HG03139 (cell line): Measurements from ENCODE around the gene TEX12.
"Not testable (repeated sequence)": the region's sequence is repeated elsewhere in the genome, so short reads cannot be mapped to it uniquely, and the experiment has no call there.

ENCODE experiments used
- ATAC-seq: cut with Tn5 transposase; IDR thresholded peaks from one replicate; pipeline ENCODE4 v1.9.1; 2021; ENCODE audit not compliant: unreplicated experiment

Gene TEX12

DNA sequence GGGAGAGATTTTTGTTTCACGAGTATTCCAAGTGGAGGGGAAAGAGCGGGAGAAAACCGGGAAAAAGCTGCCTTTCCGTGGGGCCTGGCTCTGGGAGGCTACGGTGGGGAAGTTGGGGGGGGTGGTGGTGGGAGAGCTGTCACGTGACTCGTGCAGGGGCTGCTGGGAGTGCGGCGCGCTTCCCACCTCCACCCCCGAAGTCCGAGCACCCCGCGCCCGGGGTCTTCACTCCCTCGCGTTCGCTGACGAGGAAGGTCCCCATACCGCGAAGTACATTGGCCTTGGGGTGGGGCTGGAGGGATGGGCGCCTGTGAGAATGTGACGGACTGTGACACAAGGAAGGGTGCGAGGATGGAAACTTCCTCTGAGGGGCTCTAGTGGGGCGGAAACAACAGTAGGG lies at the start of gene TEX12:
Gene TEX12, plus strand, starts transcription at position 228 of the 400 bp plus-strand sequence. CDS start 1,897 bp downstream, outside the sequence.
- no peak for ATAC-seq

DNA sequence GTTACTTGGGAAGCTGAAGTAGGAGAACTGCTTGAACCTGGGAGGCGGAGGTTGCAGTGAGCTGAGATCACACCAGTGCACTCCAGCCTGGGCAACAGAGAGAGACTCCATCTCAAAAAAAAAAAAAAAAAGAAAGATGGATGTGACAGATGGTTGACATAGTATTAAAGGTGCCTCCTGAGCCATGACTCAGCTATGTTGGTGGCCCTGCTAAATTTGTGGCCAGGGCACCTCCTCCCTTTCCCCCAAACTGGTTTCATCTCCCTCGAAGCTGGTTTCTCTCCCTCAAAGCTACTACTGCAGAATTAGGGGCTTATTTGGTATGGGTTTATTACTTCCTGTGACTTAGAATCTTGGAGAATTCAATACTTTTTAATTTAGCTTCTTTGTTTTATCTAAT lies 49.0 kb upstream of the TEX12 start:
- no peak for ATAC-seq

DNA sequence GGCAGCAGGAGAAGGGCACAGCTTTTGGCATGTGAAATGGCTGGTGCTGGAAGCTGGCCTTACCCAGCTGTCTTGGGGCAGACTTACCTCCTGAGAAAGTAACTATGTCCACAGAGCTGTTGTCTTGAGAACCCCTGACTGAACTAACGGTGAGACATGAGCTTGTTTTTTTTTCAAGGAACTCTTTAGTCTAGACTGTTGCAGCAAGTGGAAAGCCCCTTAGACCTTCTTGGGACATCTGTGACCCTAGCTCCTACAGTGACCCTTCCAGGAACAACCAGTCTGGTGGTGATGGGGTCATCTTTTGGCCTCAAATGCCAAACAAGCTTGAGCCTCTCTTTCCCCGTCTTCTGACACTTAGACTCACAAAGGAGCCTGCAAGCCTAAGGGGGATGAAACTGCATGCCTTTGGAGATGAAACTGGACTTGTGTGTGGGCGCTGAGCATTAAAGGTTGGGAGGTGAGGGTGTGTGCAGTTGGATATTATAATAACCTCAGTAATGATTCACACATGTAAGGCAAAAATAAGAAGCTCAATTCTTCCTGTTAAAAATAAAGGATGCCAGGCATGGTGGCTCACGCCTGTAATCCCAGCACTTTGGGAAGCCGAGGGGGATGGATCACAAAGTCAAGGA lies 45.1 kb upstream of the TEX12 start:
- ATAC-seq, result no peak

- no peak for ATAC-seq
These were observed 44.0 kb upstream of the TEX12 start for GRCh38 chr11:112123129-112123528.

DNA sequence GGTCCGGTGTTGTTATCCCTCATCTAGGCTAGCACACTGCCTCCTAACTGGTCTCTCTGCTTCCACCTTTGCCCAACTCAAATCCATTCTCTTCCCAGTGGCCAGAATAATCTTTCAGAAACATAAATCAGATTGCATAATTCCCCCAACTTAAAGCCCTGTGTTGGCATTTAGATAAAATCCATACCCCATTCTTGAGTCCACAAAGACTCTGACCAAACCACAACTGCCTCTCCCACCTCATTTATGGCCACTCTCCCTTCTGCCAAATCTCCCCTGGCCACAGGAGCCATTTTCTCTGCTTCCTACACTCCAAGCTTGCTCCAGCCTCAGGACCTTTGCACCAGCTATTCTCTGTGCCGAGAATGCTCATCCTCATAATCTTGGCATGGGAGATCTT lies 40.1 kb upstream of the TEX12 start:
- no peak for ATAC-seq

DNA sequence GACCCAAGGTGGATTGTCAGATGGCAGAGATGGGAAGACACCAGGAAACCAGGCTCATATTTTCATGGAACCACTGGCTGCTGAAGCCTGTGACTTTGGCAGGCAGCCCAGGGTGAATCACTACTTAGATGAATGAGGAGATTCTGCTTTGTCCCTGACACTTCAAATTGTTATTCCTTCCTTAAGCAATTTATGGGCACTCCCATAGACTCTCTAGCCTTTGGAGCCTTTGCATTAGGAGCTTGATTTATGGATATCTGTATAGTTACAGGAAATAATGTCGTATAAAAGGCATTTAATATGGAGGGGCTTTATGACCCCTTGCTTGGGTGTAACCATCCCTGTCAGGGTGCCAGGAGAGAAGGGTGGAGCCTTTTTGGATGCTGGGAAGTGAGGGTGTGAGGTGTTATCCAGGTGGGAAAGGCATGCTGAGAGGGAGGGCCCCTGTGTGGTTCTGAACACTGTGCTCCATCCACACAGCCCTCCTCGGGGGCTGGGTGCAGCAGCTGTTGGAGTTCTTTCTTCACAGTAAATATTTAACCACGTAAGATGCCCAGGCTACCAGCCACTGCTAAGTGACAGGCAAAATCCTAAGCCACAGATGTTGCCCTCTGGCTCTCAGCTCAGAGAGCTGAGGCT lies 38.6 kb upstream of the TEX12 start:
- ATAC-seq, result no peak

GRCh38 chr11:112129656-112130055 lies 37.5 kb upstream of the TEX12 start:
- ATAC-seq, result no peak

- ATAC-seq, result no peak
These were observed 34.4 kb upstream of the TEX12 start for GRCh38 chr11:112132737-112133136.

- no peak for ATAC-seq
These were observed 32.7 kb upstream of the TEX12 start for GRCh38 chr11:112134473-112134872.

DNA sequence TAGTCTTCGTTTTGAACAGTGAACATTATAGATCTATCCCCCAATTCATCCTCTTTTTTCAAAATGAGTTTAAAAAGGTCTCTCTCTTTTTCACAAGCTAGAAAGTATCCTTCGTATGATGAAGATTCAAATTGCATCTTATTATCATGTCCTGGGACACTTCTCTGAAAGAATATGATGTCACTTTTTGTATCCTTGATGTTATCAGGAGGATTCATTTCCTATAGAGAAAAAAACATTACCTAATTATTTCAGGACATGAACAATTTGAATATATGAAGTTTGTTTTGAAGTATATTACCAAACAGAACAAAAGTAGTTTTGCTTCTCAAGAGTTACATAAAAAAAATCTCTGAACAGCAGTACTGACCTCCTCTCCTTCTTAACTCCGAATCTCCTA lies 23.6 kb upstream of the TEX12 start:
- no peak for ATAC-seq

GRCh38 chr11:112150517-112150916 lies 16.7 kb upstream of the TEX12 start:
- no peak for ATAC-seq

DNA sequence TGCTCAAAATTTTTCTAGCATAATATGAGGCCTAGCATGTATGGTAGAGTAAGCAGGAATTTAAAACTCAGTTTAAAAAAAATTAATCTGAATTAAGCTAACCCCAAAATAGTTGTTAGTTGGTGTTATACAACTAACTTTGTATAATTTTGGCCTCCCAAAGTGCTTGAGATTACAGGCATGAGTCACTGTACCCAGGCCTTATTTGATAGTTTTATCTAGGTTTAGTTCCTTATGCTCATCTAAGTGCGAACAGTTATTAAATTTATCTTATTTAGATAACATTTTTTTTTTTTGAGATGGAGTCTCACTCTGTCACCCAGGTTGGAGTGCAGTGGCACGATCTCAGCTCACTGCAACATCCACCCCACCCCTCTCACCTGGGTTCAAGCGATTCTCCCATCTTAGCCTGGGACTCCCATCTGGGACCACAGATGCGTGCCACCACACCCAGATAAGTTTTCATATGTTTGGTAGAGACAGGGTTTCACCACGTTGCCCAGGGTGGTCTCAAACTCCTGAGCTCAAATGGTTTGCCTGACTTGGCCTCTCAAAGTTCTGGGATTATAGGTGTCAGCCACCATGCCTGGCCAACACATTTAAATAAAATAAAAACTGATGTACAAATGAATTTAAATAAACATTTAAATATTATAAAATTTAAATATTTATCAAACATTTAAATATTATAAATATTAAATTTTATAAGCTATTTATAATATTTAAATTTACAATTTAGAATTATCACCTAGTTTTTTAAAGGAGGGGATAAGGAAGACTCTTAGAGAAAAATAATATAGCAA lies 10.8 kb upstream of the TEX12 start:
- no peak for ATAC-seq

- ATAC-seq, result no peak
These were observed 10.0 kb upstream of the TEX12 start for GRCh38 chr11:112156956-112157766.

- ATAC-seq, result no peak
These were observed 7.8 kb upstream of the TEX12 start for GRCh38 chr11:112159098-112160065.

- no peak for ATAC-seq
These were observed 6.9 kb upstream of the TEX12 start for GRCh38 chr11:112160091-112160848.

- ATAC-seq, result no peak
These were observed 6.2 kb upstream of the TEX12 start for GRCh38 chr11:112161012-112161411.

DNA sequence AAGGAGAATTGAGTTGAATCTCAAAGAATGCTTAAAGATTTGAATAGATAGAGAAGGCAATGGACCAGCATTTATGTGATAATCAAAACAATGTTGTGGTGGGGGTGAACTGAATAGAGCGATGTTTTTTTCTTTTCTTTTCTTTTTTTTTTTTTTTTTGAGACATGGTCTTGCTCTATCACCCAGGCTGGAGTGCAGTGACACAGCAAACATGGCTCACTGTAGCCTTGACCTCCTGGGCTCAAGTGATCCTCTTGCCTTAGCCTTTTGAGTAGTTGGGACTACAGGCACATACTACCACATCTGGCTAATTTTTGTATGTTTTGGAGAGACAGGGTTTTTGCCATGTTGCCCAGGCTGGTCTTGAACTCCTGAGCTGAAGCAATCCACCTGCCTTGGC lies 5.0 kb upstream of the TEX12 start:
- ATAC-seq, result not testable (repeated sequence)

DNA sequence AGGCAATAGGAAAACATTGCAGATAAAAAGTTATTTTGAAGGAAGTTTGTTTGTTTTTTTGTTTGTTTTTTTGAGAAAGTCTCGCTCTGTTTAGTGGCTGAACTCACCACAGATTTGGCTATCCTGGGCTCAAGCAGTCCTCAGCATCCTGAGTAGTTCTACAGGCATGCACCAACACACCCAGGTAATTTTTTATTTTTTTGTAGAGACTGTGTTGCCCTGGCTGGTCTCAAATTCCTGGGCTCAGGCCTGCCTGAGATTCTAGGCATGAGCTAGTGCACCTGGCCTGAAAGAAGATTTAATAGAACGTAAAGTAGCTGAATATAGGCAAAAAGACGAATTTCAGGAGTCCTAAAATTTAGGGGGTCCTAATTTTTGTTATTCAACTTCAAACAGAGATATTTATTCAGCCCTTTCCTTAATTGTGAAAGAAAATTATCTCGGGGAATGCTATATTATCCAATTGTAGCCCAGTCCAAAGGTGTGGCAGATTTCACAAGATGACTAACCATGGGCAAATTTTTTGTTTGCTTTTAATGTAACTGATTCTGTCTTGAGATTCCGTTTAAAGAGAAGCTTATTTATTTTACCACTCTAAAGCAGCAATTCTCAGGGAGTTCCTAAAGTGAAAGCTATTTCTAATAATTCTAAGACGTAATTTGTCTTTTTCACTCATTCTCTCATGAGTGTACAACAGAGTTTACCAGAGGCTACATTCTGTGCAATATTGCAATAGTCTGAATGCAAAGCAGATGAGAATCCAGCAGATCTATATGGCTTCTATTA lies 4.2 kb upstream of the TEX12 start:
- no peak for ATAC-seq
